ENCODE measurements around the gene IQCH. TPM values are rescaled to one million over a fixed set of nuclear protein-coding genes. Genes with fewer than 3 reads are reported as not detected.

Gene IQCH
- total RNA-seq, 4 donors from 2014 or later, result 0.40 to 5.2 (median 1.9) TPM

GRCh38 chr15:67504056-67504455 lies 249.5 kb downstream of the IQCH start:
- Histone ChIP-seq H3K9me3 (no peaks in the 10 kb centered on the region), H3K4me3 (no peak overlapping the region), H3K27ac (no peak overlapping the region), H3K27me3 (no peaks in the 10 kb centered on the region), H3K4me1 (no peaks in the 10 kb centered on the region), H3K36me3 (no peaks in the 10 kb centered on the region)
- TF ChIP-seq POLR2A (IDR thresholded peaks at IDR 0.05), result no peak
- TF ChIP-seq CTCF (IDR thresholded peaks at IDR 0.05), result no peak
- TF ChIP-seq EP300 (IDR thresholded peaks at IDR 0.05; ENCODE audit: low read depth), result no peak
- no peak for TF ChIP-seq POLR2AphosphoS5 (IDR thresholded peaks at IDR 0.05)
- intact Hi-C loops (cut with DNase I; ENCODE audit: low total_unique reads), result no loop called here
- in situ Hi-C loops (cut with MboI; ENCODE audit: low pct_ligation_motif_present in 1 of 4, low pct_unique_long_range_greater_than_20kb in 1 of 4, low sequenced_read_pairs in 3 of 4), result loop anchor here in 1 of 4 donors (10.0 kb wide), 1 partner anchor 331 kb away; no protein-coding TSS in a partner anchor
- no peak for DNase-seq
- 93% methylated on average over 6 of the region's 6 CpGs for WGBS, 2 donors (ENCODE audit: low coverage in 1 of 2)

- in situ Hi-C loops (cut with MboI; ENCODE audit: low pct_ligation_motif_present in 1 of 4, low pct_unique_long_range_greater_than_20kb in 1 of 4, low sequenced_read_pairs in 3 of 4) (loop anchor here in 1 of 4 donors (10.0 kb wide), 1 partner anchor 330 kb away; no protein-coding TSS in a partner anchor), intact Hi-C loops (cut with DNase I; ENCODE audit: low total_unique reads) (no loop called here)
- no peak overlapping the region for H3K27ac ChIP-seq
- no peaks in the 10 kb centered on the region for H3K4me1 ChIP-seq
- WGBS, 2 donors (ENCODE audit: low coverage in 1 of 2), result 60 to 75% methylated on average over 5 of the region's 5 CpGs
- no peak for DNase-seq
- no peaks in the 10 kb centered on the region for H3K36me3 ChIP-seq
- TF ChIP-seq CTCF (IDR thresholded peaks at IDR 0.05) (no peak), EP300 (IDR thresholded peaks at IDR 0.05; ENCODE audit: low read depth) (no peak), POLR2A (IDR thresholded peaks at IDR 0.05) (no peak), POLR2AphosphoS5 (IDR thresholded peaks at IDR 0.05) (no peak)
- no peaks in the 10 kb centered on the region for H3K9me3 ChIP-seq
- H3K4me3 ChIP-seq, result no peak overlapping the region
- no peaks in the 10 kb centered on the region for H3K27me3 ChIP-seq
Observed at GRCh38 chr15:67504796-67505195, 250.2 kb downstream of the IQCH start.

- Histone ChIP-seq H3K27me3 (no peaks in the 10 kb centered on the region), H3K4me3 (no peak overlapping the region), H3K27ac (no peak overlapping the region), H3K36me3 (no peaks in the 10 kb centered on the region), H3K9me3 (no peaks in the 10 kb centered on the region), H3K4me1 (no peaks in the 10 kb centered on the region)
- TF ChIP-seq POLR2AphosphoS5 (IDR thresholded peaks at IDR 0.05) (no peak), EP300 (IDR thresholded peaks at IDR 0.05; ENCODE audit: low read depth) (no peak), CTCF (IDR thresholded peaks at IDR 0.05) (no peak), POLR2A (IDR thresholded peaks at IDR 0.05) (no peak)
- intact Hi-C loops (cut with DNase I; ENCODE audit: low total_unique reads) (no loop called here), in situ Hi-C loops (cut with MboI; ENCODE audit: low pct_ligation_motif_present in 1 of 4, low pct_unique_long_range_greater_than_20kb in 1 of 4, low sequenced_read_pairs in 3 of 4) (loop anchor here in 1 of 4 donors (10.0 kb wide), 1 partner anchor 329 kb away; no protein-coding TSS in a partner anchor)
- WGBS, 2 donors (ENCODE audit: low coverage in 1 of 2), result 70 to 74% methylated on average over 4 to 5 of the region's 5 CpGs
- no peak for DNase-seq
Observed at GRCh38 chr15:67505675-67506572, 251.3 kb downstream of the IQCH start.

Measured in transverse colon (tissue), 4 donors.